ENCODE results near the gene CPLANE2. TPM values are rescaled to one million over a fixed set of nuclear protein-coding genes. Genes with fewer than 3 reads are reported as not detected.
"Not testable (repeated sequence)": the region's sequence is repeated elsewhere in the genome, so short reads cannot be mapped to it uniquely, and the experiment has no call there.

Gene CPLANE2
- total and polyA plus RNA-seq, 5 donors, result 4.0 to 11.9 (median 5.8) TPM

GRCh38 chr1:16229976-16230740 lies 6.8 kb downstream of the CPLANE2 start:
- ATAC-seq (no peak), DNase-seq (peak in 2 of 3 donors; percentile 39 to 42)
- Histone ChIP-seq H3K4me3 (ENCODE audit: low read length) (no peak overlapping the region), H3K27me3 (ENCODE audit: control insufficient read depth, insufficient read depth) (no peaks in the 10 kb centered on the region), H3K9me3 (ENCODE audit: control insufficient read depth, low read length) (no peaks in the 10 kb centered on the region), H3K4me1 (ENCODE audit: control insufficient read depth, insufficient read depth, low read length) (no peaks in the 10 kb centered on the region), H3K27ac (ENCODE audit: low read length) (no peak overlapping the region)
- WGBS, result 87% methylated on average over 13 of the region's 13 CpGs
- intact Hi-C loops (cut with DNase I), result no loop called here

GRCh38 chr1:16226490-16227179 lies 10.3 kb downstream of the CPLANE2 start:
- H3K9me3 ChIP-seq (ENCODE audit: control insufficient read depth, low read length), result no peaks in the 10 kb centered on the region
- 19% methylated on average over 46 of the region's 46 CpGs for WGBS
- ATAC-seq (peak; percentile 83 to 89), DNase-seq (peak; percentile 76 to 91 (median 88))
- intact Hi-C loops (cut with DNase I), result no loop called here
- no peaks in the 10 kb centered on the region for H3K4me1 ChIP-seq (ENCODE audit: control insufficient read depth, insufficient read depth, low read length)
- peak overlapping the region; percentile 2 for H3K4me3 ChIP-seq (ENCODE audit: low read length)
- H3K27ac ChIP-seq (ENCODE audit: low read length), result no peak overlapping the region
- H3K27me3 ChIP-seq (ENCODE audit: control insufficient read depth, insufficient read depth), result no peaks in the 10 kb centered on the region

- Histone ChIP-seq H3K4me1 (ENCODE audit: control insufficient read depth, insufficient read depth, low read length) (no peaks in the 10 kb centered on the region), H3K9me3 (ENCODE audit: control insufficient read depth, low read length) (no peaks in the 10 kb centered on the region), H3K4me3 (ENCODE audit: low read length) (no peak overlapping the region), H3K27me3 (ENCODE audit: control insufficient read depth, insufficient read depth) (no peaks in the 10 kb centered on the region), H3K27ac (ENCODE audit: low read length) (no peak overlapping the region)
- DNase-seq, result no peak
- 91% methylated on average over 7 of the region's 7 CpGs for WGBS
- intact Hi-C loops (cut with DNase I), result no loop called here
- ATAC-seq, result peak in 1 of 2 donors; percentile 4
Measured at GRCh38 chr1:16226129-16226489, 10.9 kb downstream of the CPLANE2 start.

- WGBS, result 80% methylated on average over 3 of the region's 3 CpGs
- no peak for ATAC-seq
- DNase-seq, result peak in 2 of 3 donors; percentile 18 to 29
- H3K4me3 ChIP-seq (ENCODE audit: low read length), result no peak overlapping the region
- intact Hi-C loops (cut with DNase I), result no loop called here
- H3K27me3 ChIP-seq (ENCODE audit: control insufficient read depth, insufficient read depth), result no peaks in the 10 kb centered on the region
- H3K9me3 ChIP-seq (ENCODE audit: control insufficient read depth, low read length), result no peaks in the 10 kb centered on the region
- H3K4me1 ChIP-seq (ENCODE audit: control insufficient read depth, insufficient read depth, low read length), result no peaks in the 10 kb centered on the region
- H3K27ac ChIP-seq (ENCODE audit: low read length), result no peak overlapping the region
Measured at GRCh38 chr1:16224472-16224871, 12.5 kb downstream of the CPLANE2 start.

- H3K4me3 ChIP-seq (ENCODE audit: low read length); ATAC-seq; intact Hi-C loops (cut with DNase I); H3K4me1 ChIP-seq (ENCODE audit: control insufficient read depth, insufficient read depth, low read length); H3K9me3 ChIP-seq (ENCODE audit: control insufficient read depth, low read length); H3K27ac ChIP-seq (ENCODE audit: low read length); H3K27me3 ChIP-seq (ENCODE audit: control insufficient read depth, insufficient read depth): not testable (repeated sequence)
- peak in 2 of 3 donors; percentile 7 to 8 for DNase-seq
- 92% methylated on average over 14 of the region's 14 CpGs for WGBS
Measured at GRCh38 chr1:16222716-16223115, 14.3 kb downstream of the CPLANE2 start.

- no peak for DNase-seq
- intact Hi-C loops (cut with DNase I), result no loop called here
- H3K4me3 ChIP-seq (ENCODE audit: low read length), result no peak overlapping the region
- H3K27ac ChIP-seq (ENCODE audit: low read length), result no peak overlapping the region
- H3K4me1 ChIP-seq (ENCODE audit: control insufficient read depth, insufficient read depth, low read length), result no peaks in the 10 kb centered on the region
- H3K27me3 ChIP-seq (ENCODE audit: control insufficient read depth, insufficient read depth), result no peaks in the 10 kb centered on the region
- ATAC-seq, result no peak
- no peaks in the 10 kb centered on the region for H3K9me3 ChIP-seq (ENCODE audit: control insufficient read depth, low read length)
- 98% methylated on average over 1 of the region's 1 CpG for WGBS
Measured at GRCh38 chr1:16221499-16221898, 15.5 kb downstream of the CPLANE2 start.

GRCh38 chr1:16219968-16220500 lies 16.9 kb downstream of the CPLANE2 start:
- Histone ChIP-seq H3K4me1 (ENCODE audit: control insufficient read depth, insufficient read depth, low read length) (no peaks in the 10 kb centered on the region), H3K4me3 (ENCODE audit: low read length) (no peak overlapping the region), H3K27ac (ENCODE audit: low read length) (no peak overlapping the region), H3K27me3 (ENCODE audit: control insufficient read depth, insufficient read depth) (no peaks in the 10 kb centered on the region), H3K9me3 (ENCODE audit: control insufficient read depth, low read length) (no peaks in the 10 kb centered on the region)
- 94% methylated on average over 4 of the region's 4 CpGs for WGBS
- ATAC-seq, result no peak
- intact Hi-C loops (cut with DNase I), result no loop called here
- peak in 2 of 3 donors; percentile 6 to 7 for DNase-seq

- no peak for ATAC-seq
- Histone ChIP-seq H3K4me1 (ENCODE audit: control insufficient read depth, insufficient read depth, low read length) (no peaks in the 10 kb centered on the region), H3K9me3 (ENCODE audit: control insufficient read depth, low read length) (no peaks in the 10 kb centered on the region), H3K27ac (ENCODE audit: low read length) (no peak overlapping the region), H3K4me3 (ENCODE audit: low read length) (no peak overlapping the region), H3K27me3 (ENCODE audit: control insufficient read depth, insufficient read depth) (no peaks in the 10 kb centered on the region)
- intact Hi-C loops (cut with DNase I), result no loop called here
- DNase-seq, result peak in 2 of 3 donors; percentile 3 to 9
- WGBS, result 92% methylated on average over 6 of the region's 6 CpGs
Measured at GRCh38 chr1:16218674-16219071, 18.3 kb downstream of the CPLANE2 start.

GRCh38 chr1:16218014-16218673 lies 18.8 kb downstream of the CPLANE2 start:
- intact Hi-C loops (cut with DNase I), result no loop called here
- Histone ChIP-seq H3K27me3 (ENCODE audit: control insufficient read depth, insufficient read depth) (no peaks in the 10 kb centered on the region), H3K4me1 (ENCODE audit: control insufficient read depth, insufficient read depth, low read length) (no peaks in the 10 kb centered on the region), H3K9me3 (ENCODE audit: control insufficient read depth, low read length) (no peaks in the 10 kb centered on the region), H3K27ac (ENCODE audit: low read length) (no peak overlapping the region), H3K4me3 (ENCODE audit: low read length) (no peak overlapping the region)
- DNase-seq (peak in 2 of 3 donors; percentile 68 to 69), ATAC-seq (peak in 1 of 2 donors; percentile 1)
- WGBS, result 82% methylated on average over 12 of the region's 12 CpGs

GRCh38 chr1:16217061-16217785 lies 19.8 kb downstream of the CPLANE2 start:
- H3K27me3 ChIP-seq (ENCODE audit: control insufficient read depth, insufficient read depth), result no peaks in the 10 kb centered on the region
- H3K4me1 ChIP-seq (ENCODE audit: control insufficient read depth, insufficient read depth, low read length), result no peaks in the 10 kb centered on the region
- H3K9me3 ChIP-seq (ENCODE audit: control insufficient read depth, low read length), result no peaks in the 10 kb centered on the region
- peak overlapping the region; percentile 18 for H3K4me3 ChIP-seq (ENCODE audit: low read length)
- no peak overlapping the region for H3K27ac ChIP-seq (ENCODE audit: low read length)
- intact Hi-C loops (cut with DNase I), result no loop called here
- peak; percentile 99 to 100 (median 99) for DNase-seq
- WGBS, result 2% methylated on average over 46 of the region's 46 CpGs
- ATAC-seq, result peak; percentile 97 to 98
